IPS-20b (cell line): Measurements from ENCODE around the gene RAD52.
A peak's percentile ranks its signal among the peaks of the same experiment; 100 is the strongest.

ENCODE experiments used
- H3K27ac ChIP-seq: one replicate; pipeline ENCODE4 v1.5.1; 2013; ENCODE audit warnings: low read length
- H3K27me3 ChIP-seq: 2 replicates; pipeline ENCODE4 v1.6.1; 2013; ENCODE audit warnings: mild to moderate bottlenecking, low read length, inconsistent platforms; ENCODE audit not compliant: insufficient read depth
- H3K36me3 ChIP-seq: 2 replicates; pipeline ENCODE4 v1.6.1; 2013; ENCODE audit warnings: low read depth, mild to moderate bottlenecking, inconsistent platforms, low read length, moderate library complexity; ENCODE audit not compliant: insufficient read depth
- H3K4me1 ChIP-seq: 2 replicates; pipeline ENCODE4 v1.6.1; 2013; ENCODE audit warnings: mild to moderate bottlenecking, control low read depth, inconsistent platforms, low read length, moderate library complexity; ENCODE audit not compliant: insufficient read depth
- H3K4me3 ChIP-seq: 2 replicates; pipeline ENCODE4 v1.5.1; 2013; ENCODE audit warnings: mild to moderate bottlenecking, low read length, inconsistent platforms
- H3K9ac ChIP-seq: 2 replicates; pipeline ENCODE4 v1.6.1; 2013; ENCODE audit warnings: low read depth, mild to moderate bottlenecking, inconsistent platforms, low read length, moderate library complexity
- H3K9me3 ChIP-seq: 2 replicates; pipeline ENCODE4 v1.6.1; 2013; ENCODE audit warnings: mild to moderate bottlenecking, low read depth, low read length, inconsistent platforms; ENCODE audit not compliant: insufficient read depth

The RAD52 gene

GRCh38 chr12:949453-950191 is at the start of gene RAD52:
RAD52 (minus strand) TSS chr12:949694; CDS start chr12:933058, 16,636 bp downstream.
- Histone ChIP-seq H3K27ac (peak within 1 kb of the TSS; percentile 89), H3K9ac (peak within 1 kb of the TSS; percentile 97), H3K4me1 (no peaks in the 10 kb centered on the region), H3K9me3 (no peaks in the 10 kb centered on the region), H3K36me3 (no peaks in the 10 kb centered on the region), H3K4me3 (peak within 1 kb of the TSS; percentile 94), H3K27me3 (no peaks in the 10 kb centered on the region)

DNA sequence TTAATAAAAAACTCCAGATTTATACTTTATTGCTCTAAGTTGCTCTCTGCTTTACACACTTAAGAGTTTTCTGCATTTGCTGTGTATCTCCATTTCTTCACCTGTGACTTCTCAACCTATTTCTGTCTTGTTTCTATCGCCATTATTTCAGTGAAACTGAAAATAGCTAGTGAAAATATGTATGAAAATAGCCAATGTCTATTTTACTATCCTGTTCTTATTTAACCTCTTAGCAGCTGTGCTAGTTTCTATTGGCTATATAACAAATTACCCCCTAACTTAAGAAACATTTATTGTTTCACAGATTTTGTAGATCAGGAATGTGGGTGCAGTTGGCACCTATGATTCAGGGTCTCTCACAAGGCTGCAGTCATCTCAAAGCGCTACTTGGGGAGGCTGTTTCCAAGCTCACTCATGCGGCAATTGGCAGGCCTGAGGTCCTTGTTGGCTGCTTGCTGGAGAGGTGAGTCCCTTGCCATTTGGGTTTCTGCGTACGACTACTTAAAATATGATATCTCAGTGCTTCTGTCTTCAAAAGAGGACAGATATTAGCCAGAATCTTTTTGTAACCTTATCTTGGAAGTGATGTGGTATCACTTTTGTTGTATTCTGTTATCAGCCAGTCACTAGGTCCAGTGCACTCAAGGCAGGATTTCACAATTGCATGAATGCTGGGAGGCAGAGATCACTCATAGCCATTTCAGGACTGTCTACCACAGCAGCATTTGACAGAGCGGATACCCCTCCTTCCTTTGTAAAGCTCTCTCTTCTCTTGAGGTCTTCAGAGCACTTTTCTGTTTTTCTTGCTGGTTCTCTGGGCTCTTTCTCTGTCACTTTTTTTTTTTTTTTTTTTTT is 48.8 kb upstream of the RAD52 start:
- Histone ChIP-seq H3K36me3 (no peaks in the 10 kb centered on the region), H3K9ac (no peak overlapping the region), H3K27ac (no peak overlapping the region)

GRCh38 chr12:997505-997904 is 48.0 kb upstream of the RAD52 start:
- peaks cover 3% of the 10 kb centered on the region; the same call in 1 of the 2 replicates for H3K4me1 ChIP-seq
- no peak overlapping the region for H3K4me3 ChIP-seq
- no peaks in the 10 kb centered on the region for H3K36me3 ChIP-seq
- no peak overlapping the region for H3K27ac ChIP-seq
- no peaks in the 10 kb centered on the region for H3K9me3 ChIP-seq
- no peak overlapping the region for H3K9ac ChIP-seq
- H3K27me3 ChIP-seq = peaks cover 3% of the 10 kb centered on the region; the same call in 1 of the 2 replicates

More for the DNA sequence above, 48.8 kb upstream of the RAD52 start:
- H3K9me3 ChIP-seq = no peaks in the 10 kb centered on the region
- no peaks in the 10 kb centered on the region for H3K27me3 ChIP-seq
- peaks cover 1% of the 10 kb centered on the region for H3K4me1 ChIP-seq
- no peak overlapping the region for H3K4me3 ChIP-seq

- no peaks in the 10 kb centered on the region for H3K9me3 ChIP-seq
- no peaks in the 10 kb centered on the region for H3K36me3 ChIP-seq
- H3K4me3 ChIP-seq = no peak overlapping the region
- H3K9ac ChIP-seq = no peak overlapping the region
- H3K27me3 ChIP-seq = peaks cover 9% of the 10 kb centered on the region; the same call in 1 of the 2 replicates
- H3K27ac ChIP-seq = no peak overlapping the region
- H3K4me1 ChIP-seq = peaks cover 6% of the 10 kb centered on the region; the same call in 1 of the 2 replicates
Observed at GRCh38 chr12:996881-997280, 47.4 kb upstream of the RAD52 start.

- H3K27ac ChIP-seq = no peak overlapping the region
- no peaks in the 10 kb centered on the region for H3K9me3 ChIP-seq
- peak overlapping the region; percentile 81 for H3K4me3 ChIP-seq
- H3K4me1 ChIP-seq = peaks cover 6% of the 10 kb centered on the region; the same call in 1 of the 2 replicates
- no peaks in the 10 kb centered on the region for H3K36me3 ChIP-seq
- peaks cover 19% of the 10 kb centered on the region; the same call in 1 of the 2 replicates for H3K27me3 ChIP-seq
- 0 out of 2 replicates have a peak overlapping the region, but pooled peaks have one; percentile 75 for H3K9ac ChIP-seq
Observed at GRCh38 chr12:992647-993046, 43.2 kb upstream of the RAD52 start.

DNA sequence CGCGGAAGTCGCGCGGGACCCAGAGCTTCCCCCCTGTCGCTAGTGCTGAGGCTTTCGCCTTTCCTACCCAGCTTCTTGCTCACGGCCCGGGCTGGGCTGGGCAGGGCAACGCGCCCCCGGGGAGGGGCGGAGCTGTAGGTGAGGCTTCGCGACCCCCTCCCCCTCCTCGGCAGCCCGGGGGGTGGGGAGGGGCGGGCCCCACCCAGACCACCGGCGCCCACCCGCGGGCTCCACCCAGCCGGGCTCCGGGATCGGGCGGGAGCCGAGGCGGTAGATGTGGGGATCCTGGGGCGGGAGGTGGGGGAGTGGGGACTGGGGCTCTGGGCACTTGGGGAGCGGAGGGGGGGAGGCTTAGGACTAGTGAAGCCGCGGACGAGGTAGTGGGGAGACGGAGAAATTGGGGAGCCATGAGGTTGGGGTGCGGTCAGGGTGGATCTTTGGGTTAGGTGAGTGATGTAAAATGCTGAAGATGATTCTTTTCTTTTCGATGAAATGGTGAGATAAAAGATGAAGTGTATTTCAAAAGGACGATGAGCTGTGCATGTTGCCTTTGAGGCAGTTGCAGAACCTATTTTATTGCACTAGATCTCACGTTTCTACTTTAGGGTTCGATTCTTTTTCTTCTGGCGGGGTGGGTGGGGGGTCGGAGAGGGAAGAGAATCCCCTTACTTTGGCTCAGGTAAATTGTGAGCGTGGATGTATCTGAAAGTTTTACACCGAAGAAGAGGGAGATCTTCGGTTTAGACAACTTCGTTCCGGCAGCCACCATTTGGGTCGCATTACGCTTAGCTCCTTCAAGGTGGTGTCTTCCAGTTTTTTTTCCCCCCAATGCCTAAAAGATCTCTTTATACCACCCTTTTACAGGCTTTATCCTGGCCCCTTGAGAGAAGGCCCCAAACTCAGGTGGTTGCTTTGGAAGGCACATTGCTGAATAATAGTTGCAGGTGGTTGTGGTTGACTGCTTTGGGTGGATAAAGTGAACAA is 42.1 kb upstream of the RAD52 start:
- H3K27ac ChIP-seq = no peak overlapping the region
- H3K4me1 ChIP-seq = peaks cover 6% of the 10 kb centered on the region; the same call in 1 of the 2 replicates

GRCh38 chr12:990661-991349 is 41.3 kb upstream of the RAD52 start, which contains the start of gene ERC1:
ERC1 (plus strand) TSS chr12:991223; CDS start chr12:1027904, 36,681 bp downstream.
- Histone ChIP-seq H3K9ac (peak within 1 kb of the TSS; percentile 91), H3K27ac (peak within 1 kb of the TSS; percentile 55)

More for the DNA sequence above, 42.1 kb upstream of the RAD52 start:
- peak overlapping the region; percentile 75 for H3K9ac ChIP-seq
- H3K4me3 ChIP-seq = peak overlapping the region; percentile 81
- peaks cover 19% of the 10 kb centered on the region; the same call in 1 of the 2 replicates for H3K27me3 ChIP-seq
- H3K36me3 ChIP-seq = no peaks in the 10 kb centered on the region
- H3K9me3 ChIP-seq = no peaks in the 10 kb centered on the region

GRCh38 chr12:989751-990660 is 40.5 kb upstream of the RAD52 start:
- Histone ChIP-seq H3K4me1 (peaks cover 6% of the 10 kb centered on the region; the same call in 1 of the 2 replicates), H3K27ac (peak overlapping the region; percentile 55), H3K9ac (peak overlapping the region; percentile 91), H3K4me3 (peak overlapping the region; percentile 91), H3K9me3 (no peaks in the 10 kb centered on the region), H3K36me3 (no peaks in the 10 kb centered on the region), H3K27me3 (peaks cover 19% of the 10 kb centered on the region; the same call in 1 of the 2 replicates)

More at GRCh38 chr12:990661-991349, 41.3 kb upstream of the RAD52 start, which contains the start of gene ERC1:
- Histone ChIP-seq H3K27me3 (peaks cover 19% of the 10 kb centered on the region; the same call in 1 of the 2 replicates), H3K4me3 (peak within 1 kb of the TSS; percentile 91), H3K4me1 (peaks cover 6% of the 10 kb centered on the region; the same call in 1 of the 2 replicates), H3K36me3 (no peaks in the 10 kb centered on the region), H3K9me3 (no peaks in the 10 kb centered on the region)

DNA sequence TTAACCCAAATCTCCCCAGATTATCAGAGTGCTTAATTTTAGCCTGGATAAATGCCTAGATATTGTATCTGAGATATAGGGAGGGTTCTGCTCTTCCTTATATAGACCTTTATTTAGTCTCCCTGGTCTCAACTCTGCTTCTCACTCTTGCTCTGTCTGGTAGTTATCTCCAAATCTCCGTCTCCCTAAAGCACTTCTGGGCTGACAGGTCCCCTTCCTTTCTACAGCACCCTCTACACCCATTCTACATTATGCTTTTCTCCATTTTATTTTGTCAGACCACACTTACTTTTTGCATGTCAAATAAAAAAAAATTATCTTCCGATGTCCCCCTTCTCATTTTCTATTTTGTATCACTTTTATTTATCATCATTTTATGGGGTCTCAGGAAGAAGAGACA is 39.6 kb upstream of the RAD52 start:
- H3K27ac ChIP-seq = no peak overlapping the region
- no peaks in the 10 kb centered on the region for H3K9me3 ChIP-seq
- peaks cover 19% of the 10 kb centered on the region; the same call in 1 of the 2 replicates for H3K27me3 ChIP-seq
- no peak overlapping the region for H3K9ac ChIP-seq
- no peak overlapping the region for H3K4me3 ChIP-seq
- H3K36me3 ChIP-seq = no peaks in the 10 kb centered on the region
- H3K4me1 ChIP-seq = peaks cover 6% of the 10 kb centered on the region; the same call in 1 of the 2 replicates
